ENCODE measurements around the gene DNAH17. TPM values are rescaled to one million over a fixed set of nuclear protein-coding genes. Genes with fewer than 3 reads are reported as not detected.

DNAH17 gene
- total RNA-seq (2021) (0.76 and 1.4 TPM in 2 replicates), Bru-seq, nascent RNA (percentile 21 among the genes with signal in this experiment), BruChase-seq, experiment 1, labeled RNA remaining after a 2-hour chase (percentile 15 among the genes with signal in this experiment), BruChase-seq, experiment 2, labeled RNA remaining after a 6-hour chase (percentile 23 among the genes with signal in this experiment)
- long read RNA-seq, partial matches to known transcripts, result 0 of 40 reads
- long read RNA-seq, other reads (novel, unspliced or antisense), result 40 of 40 reads

DNA sequence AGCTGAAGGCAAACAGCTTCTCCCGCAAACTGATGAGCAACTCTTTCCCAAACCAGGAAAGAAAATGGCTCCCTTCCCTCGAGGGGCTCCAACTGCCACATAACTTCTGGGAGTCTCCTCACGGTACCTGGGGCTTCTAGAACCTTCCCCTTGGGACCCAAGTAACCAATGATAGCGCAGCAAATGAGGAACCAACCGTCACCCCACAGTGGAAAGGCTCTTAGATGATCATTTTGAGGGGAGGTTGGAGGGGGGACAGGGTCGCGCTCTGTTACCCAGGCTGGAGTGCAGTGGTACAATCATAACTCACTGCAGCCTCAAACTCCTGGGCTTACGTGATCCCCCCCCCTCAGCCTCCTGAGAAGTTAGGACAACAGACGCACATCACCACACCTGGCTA lies at the start of gene DNAH17:
Gene DNAH17, minus strand, starts transcription at position 101 of the 400 bp plus-strand sequence. CDS start 2,339 bp downstream, outside the sequence.
- ChIA-PET CTCF (no interaction called here), POLR2A (ENCODE audit: unreplicated experiment) (no interaction called here)
- H3K9me2 ChIP-seq (ENCODE audit: insufficient read depth), result no peaks in the 10 kb centered on the region
- intact Hi-C loops (cut with micrococcal nuclease; ENCODE audit: unreplicated experiment), result no loop called here
- DNase-seq, result no peak
- H3K4me2 ChIP-seq, result no peak within 1 kb of the TSS
- no peak within 1 kb of the TSS for H2AFZ ChIP-seq
- no peak within 1 kb of the TSS for H3K4me3 ChIP-seq
- no peak within 1 kb of the TSS for H3K27ac ChIP-seq
- no peaks in the 10 kb centered on the region for H3K4me1 ChIP-seq (replicated peaks; ENCODE audit: insufficient read depth)
- no peak for TF ChIP-seq CTCF (conservative IDR thresholded peaks at IDR 0.05)
- no peak for TF ChIP-seq EZH2 (IDR thresholded peaks at IDR 0.05; ENCODE audit: low read depth)
- H3K27me3 ChIP-seq (ENCODE audit: insufficient read depth, low read depth), result no peaks in the 10 kb centered on the region
- no peaks in the 10 kb centered on the region for H3K36me3 ChIP-seq (ENCODE audit: low read depth)
- H4K20me1 ChIP-seq (ENCODE audit: insufficient read depth), result no peaks in the 10 kb centered on the region
- no peaks in the 10 kb centered on the region for H3K9me3 ChIP-seq (ENCODE audit: insufficient read depth, low read depth)
- no peaks in the 10 kb centered on the region for H3F3A ChIP-seq (ENCODE audit: insufficient read depth, low read depth)
- no TSS peak for BruUV-seq (replicated peaks)
- no peaks in the 10 kb centered on the region for H3K79me2 ChIP-seq (ENCODE audit: low read depth)

- Histone ChIP-seq H3K4me2 (no peak overlapping the region), H3K9me2 (ENCODE audit: insufficient read depth) (no peaks in the 10 kb centered on the region), H3K4me1 (replicated peaks; ENCODE audit: insufficient read depth) (no peaks in the 10 kb centered on the region), H3K36me3 (ENCODE audit: low read depth) (no peaks in the 10 kb centered on the region), H3K9me3 (ENCODE audit: insufficient read depth, low read depth) (no peaks in the 10 kb centered on the region), H3K79me2 (ENCODE audit: low read depth) (no peaks in the 10 kb centered on the region), H3K27ac (no peak overlapping the region), H2AFZ (no peak overlapping the region), H3K27me3 (ENCODE audit: insufficient read depth, low read depth) (no peaks in the 10 kb centered on the region), H3K4me3 (no peak overlapping the region), H4K20me1 (ENCODE audit: insufficient read depth) (no peaks in the 10 kb centered on the region), H3F3A (ENCODE audit: insufficient read depth, low read depth) (no peaks in the 10 kb centered on the region)
- intact Hi-C loops (cut with micrococcal nuclease; ENCODE audit: unreplicated experiment), result no loop called here
- no TSS peak for BruUV-seq (replicated peaks)
- no peak for TF ChIP-seq EZH2 (IDR thresholded peaks at IDR 0.05; ENCODE audit: low read depth)
- TF ChIP-seq CTCF (conservative IDR thresholded peaks at IDR 0.05), result no peak
- DNase-seq, result no peak
- POLR2A ChIA-PET (ENCODE audit: unreplicated experiment), result no interaction called here
- CTCF ChIA-PET, result no interaction called here
Measured at GRCh38 chr17:78624324-78625151, 47.3 kb upstream of the DNAH17 start.

GRCh38 chr17:78623541-78623940 lies 46.3 kb upstream of the DNAH17 start:
- H3K27me3 ChIP-seq (ENCODE audit: insufficient read depth, low read depth), result no peaks in the 10 kb centered on the region
- H3K36me3 ChIP-seq (ENCODE audit: low read depth), result no peaks in the 10 kb centered on the region
- intact Hi-C loops (cut with micrococcal nuclease; ENCODE audit: unreplicated experiment), result no loop called here
- POLR2A ChIA-PET (ENCODE audit: unreplicated experiment), result no interaction called here
- H4K20me1 ChIP-seq (ENCODE audit: insufficient read depth), result no peaks in the 10 kb centered on the region
- no peak overlapping the region for H2AFZ ChIP-seq
- no peak overlapping the region for H3K4me3 ChIP-seq
- no peaks in the 10 kb centered on the region for H3F3A ChIP-seq (ENCODE audit: insufficient read depth, low read depth)
- no peaks in the 10 kb centered on the region for H3K4me1 ChIP-seq (replicated peaks; ENCODE audit: insufficient read depth)
- no peaks in the 10 kb centered on the region for H3K9me2 ChIP-seq (ENCODE audit: insufficient read depth)
- TF ChIP-seq CTCF (conservative IDR thresholded peaks at IDR 0.05) (no peak), EZH2 (IDR thresholded peaks at IDR 0.05; ENCODE audit: low read depth) (no peak)
- H3K27ac ChIP-seq, result no peak overlapping the region
- CTCF ChIA-PET, result no interaction called here
- H3K9me3 ChIP-seq (ENCODE audit: insufficient read depth, low read depth), result no peaks in the 10 kb centered on the region
- no TSS peak for BruUV-seq (replicated peaks)
- H3K79me2 ChIP-seq (ENCODE audit: low read depth), result no peaks in the 10 kb centered on the region
- no peak overlapping the region for H3K4me2 ChIP-seq
- no peak for DNase-seq
